ENCODE measurements around the gene SIX1. TPM values are rescaled to one million over a fixed set of nuclear protein-coding genes. Genes with fewer than 3 reads are reported as not detected.

Gene SIX1
- total and polyA plus RNA-seq, 2 of the 13 experiments (the other 11 are each of a cell fraction or from before 2014, with no cell fraction given), result 1.7 to 6.5 TPM

DNA sequence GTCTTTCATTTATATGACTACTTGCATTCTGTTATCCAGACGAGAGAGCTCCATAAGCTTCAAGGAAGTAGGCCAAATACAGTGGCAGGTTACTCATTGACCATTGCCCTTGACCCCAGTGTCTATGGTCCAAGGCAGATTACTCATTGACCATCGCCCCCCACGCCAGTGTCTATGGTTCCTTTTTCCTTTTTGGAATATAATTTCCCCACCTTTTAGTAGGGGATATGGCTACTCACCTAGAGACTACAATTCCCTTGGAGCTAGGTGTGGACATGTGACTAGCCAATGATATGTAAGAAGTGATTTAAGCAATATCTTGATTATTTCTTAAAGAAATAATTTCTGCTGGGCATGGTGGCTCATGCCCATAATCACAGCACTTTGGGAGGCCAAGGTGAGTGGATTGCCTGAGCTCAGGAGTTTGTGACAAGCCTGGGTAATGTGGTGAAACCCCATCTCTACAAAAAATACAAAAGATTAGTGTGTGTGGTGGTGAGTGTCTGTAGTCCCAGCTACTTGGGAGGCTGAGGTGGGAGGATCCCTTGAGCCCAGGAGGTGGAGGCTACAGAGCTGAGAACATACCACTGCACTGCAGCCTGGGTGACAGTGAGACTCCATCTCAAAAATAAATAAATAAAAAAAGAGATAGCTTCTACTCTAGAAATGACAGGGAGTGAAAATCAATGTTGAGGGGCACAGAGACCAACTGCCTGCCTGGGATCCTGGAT lies 42.3 kb upstream of the SIX1 start (continued):
- TF ChIP-seq ZNF329 (CRISPR knock-in tag; IDR thresholded peaks at IDR 0.05; ENCODE audit: low read depth) (no peak), ZNF773 (CRISPR knock-in tag; IDR thresholded peaks at IDR 0.05; ENCODE audit: borderline replicate concordance) (no peak), NR2F1 (CRISPR knock-in tag; IDR thresholded peaks at IDR 0.05) (peak; percentile 71 to 81), ZNF317 (CRISPR knock-in tag; IDR thresholded peaks at IDR 0.05) (0 out of 2 replicates have a peak, but pooled peaks have one; percentile 15), KDM5B (CRISPR knock-in tag; IDR thresholded peaks at IDR 0.05; ENCODE audit: borderline replicate concordance) (no peak), ETV5 (CRISPR knock-in tag; IDR thresholded peaks at IDR 0.05; ENCODE audit: borderline replicate concordance) (peak; percentile 32; the same call in 1 of the 2 replicates), POGZ (CRISPR knock-in tag; IDR thresholded peaks at IDR 0.05) (0 out of 2 replicates have a peak, but pooled peaks have one; percentile 13), NFYC (CRISPR knock-in tag; IDR thresholded peaks at IDR 0.05) (no peak), FOSL1 (CRISPR knock-in tag; IDR thresholded peaks at IDR 0.05; ENCODE audit: borderline replicate concordance) (peak; percentile 45; the same call in 1 of the 2 replicates), REPIN1 (CRISPR knock-in tag; IDR thresholded peaks at IDR 0.05; ENCODE audit: borderline replicate concordance, low read depth) (peak; percentile 48; the same call in 1 of the 2 replicates)
- TF ChIP-seq, protein P1, sequence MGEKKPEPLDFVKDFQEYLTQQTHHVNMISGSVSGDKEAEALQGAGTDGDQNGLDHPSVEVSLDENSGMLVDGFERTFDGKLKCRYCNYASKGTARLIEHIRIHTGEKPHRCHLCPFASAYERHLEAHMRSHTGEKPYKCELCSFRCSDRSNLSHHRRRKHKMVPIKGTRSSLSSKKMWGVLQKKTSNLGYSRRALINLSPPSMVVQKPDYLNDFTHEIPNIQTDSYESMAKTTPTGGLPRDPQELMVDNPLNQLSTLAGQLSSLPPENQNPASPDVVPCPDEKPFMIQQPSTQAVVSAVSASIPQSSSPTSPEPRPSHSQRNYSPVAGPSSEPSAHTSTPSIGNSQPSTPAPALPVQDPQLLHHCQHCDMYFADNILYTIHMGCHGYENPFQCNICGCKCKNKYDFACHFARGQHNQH (CRISPR knock-in tag; IDR thresholded peaks at IDR 0.05), result no peak

- FAIRE-seq, result peak; percentile 43
- H3K9me3 ChIP-seq (ENCODE audit: low read length), result no peaks in the 10 kb centered on the region
- H3K27ac ChIP-seq (ENCODE audit: extremely low read length, insufficient read depth, low read length), result no peak overlapping the region
- H3K4me3 ChIP-seq (replicated peaks in 1 of 3; ENCODE audit: insufficient read depth in 1 of 3, low read depth in 2 of 3, low read length in 3 of 3), result no peak overlapping the region
- CTCF ChIA-PET (ENCODE audit: low intra/inter-chr PET ratio, low total read pairs), result no interaction called here
- BruUV-seq (replicated peaks), result no TSS peak
- peak overlapping the region; percentile 41 for H3K4me2 ChIP-seq (ENCODE audit: low read depth, low read length)
- H3K4me1 ChIP-seq (ENCODE audit: insufficient read depth, low read length), result peaks cover 61% of the 10 kb centered on the region
- in situ Hi-C loops (cut with HindIII; ENCODE audit: extremely low pct_ligation_motif_present, low pct_unique_long_range_greater_than_20kb), result no loop called here
- no peak overlapping the region for H3K9ac ChIP-seq (ENCODE audit: insufficient read depth, low read depth, low read length)
- H2AFZ ChIP-seq (ENCODE audit: low read length), result no peak overlapping the region
- ATAC-seq, result peak; percentile 40; the same call in 2 of the 3 replicates
- H3K27me3 ChIP-seq (ENCODE audit: control insufficient read depth in 1 of 2, insufficient read depth in 2 of 2, low read length in 2 of 2), result no peaks in the 10 kb centered on the region
- H3K79me2 ChIP-seq (ENCODE audit: insufficient read depth, low read length), result no peaks in the 10 kb centered on the region
- no peaks in the 10 kb centered on the region for H4K20me1 ChIP-seq (ENCODE audit: insufficient read depth, low read length)
- H3K36me3 ChIP-seq (replicated peaks in 1 of 2; ENCODE audit: control insufficient read depth in 1 of 2, insufficient read depth in 2 of 2, low read length in 2 of 2), result no peaks in the 10 kb centered on the region
- POLR2A ChIA-PET, result no interaction called here
- intact Hi-C loops (cut with micrococcal nuclease; ENCODE audit: unreplicated experiment), result no loop called here
- peak; percentile 39 for DNase-seq (ENCODE audit: low spot score)
- TF ChIP-seq HINFP (CRISPR knock-in tag; IDR thresholded peaks at IDR 0.05; ENCODE audit: low read depth), result no peak
- no peak for TF ChIP-seq NFIB (CRISPR knock-in tag; IDR thresholded peaks at IDR 0.05; ENCODE audit: borderline replicate concordance)
- peak; percentile 27; the same call in 1 of the 2 replicates for TF ChIP-seq ELF3 (CRISPR knock-in tag; IDR thresholded peaks at IDR 0.05)
- no peak for TF ChIP-seq ZNF275 (CRISPR knock-in tag; IDR thresholded peaks at IDR 0.05; ENCODE audit: borderline replicate concordance)
- TF ChIP-seq ATF5 (CRISPR knock-in tag; IDR thresholded peaks at IDR 0.05; ENCODE audit: low read depth), result no peak
These were observed 37.6 kb upstream of the SIX1 start for GRCh38 chr14:60686865-60687264.
